ENCODE measurements around the gene PARD3. TPM values are rescaled to one million over a fixed set of nuclear protein-coding genes. Genes with fewer than 3 reads are reported as not detected.

PARD3 gene
- total and polyA plus RNA-seq, 3 donors from 2014 or later = 31.8 to 59.5 (median 49.5) TPM

DNA sequence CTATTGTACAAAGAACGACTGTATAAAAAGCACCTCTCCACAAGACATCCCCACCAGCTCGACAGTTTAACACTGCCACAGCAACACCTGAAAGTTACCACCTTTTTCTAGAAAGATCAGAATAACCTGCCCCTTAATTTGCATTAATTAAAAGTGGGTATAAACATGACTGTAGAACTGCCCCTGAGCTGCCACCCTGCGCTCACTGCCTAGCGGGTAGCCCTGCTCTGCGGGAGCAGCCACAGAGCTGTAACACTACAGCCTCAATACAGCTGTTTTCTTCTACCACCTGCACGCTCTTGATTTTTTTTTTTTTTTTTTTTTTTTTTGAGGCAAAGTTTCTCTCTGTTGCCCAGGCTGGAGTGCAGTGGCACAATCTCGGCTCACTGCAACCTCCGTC is 140.9 kb downstream of the PARD3 start:
- Histone ChIP-seq H3K9me3 (no peaks in the 10 kb centered on the region), H3K36me3 (ENCODE audit: low read depth, missing control alignments) (no peaks in the 10 kb centered on the region), H3K4me1 (no peaks in the 10 kb centered on the region), H3K4me3 (no peak overlapping the region), H3K27me3 (no peaks in the 10 kb centered on the region), H3K27ac (no peak overlapping the region)
- TF ChIP-seq POLR2A (IDR thresholded peaks at IDR 0.05) = no peak
- TF ChIP-seq, protein P1, sequence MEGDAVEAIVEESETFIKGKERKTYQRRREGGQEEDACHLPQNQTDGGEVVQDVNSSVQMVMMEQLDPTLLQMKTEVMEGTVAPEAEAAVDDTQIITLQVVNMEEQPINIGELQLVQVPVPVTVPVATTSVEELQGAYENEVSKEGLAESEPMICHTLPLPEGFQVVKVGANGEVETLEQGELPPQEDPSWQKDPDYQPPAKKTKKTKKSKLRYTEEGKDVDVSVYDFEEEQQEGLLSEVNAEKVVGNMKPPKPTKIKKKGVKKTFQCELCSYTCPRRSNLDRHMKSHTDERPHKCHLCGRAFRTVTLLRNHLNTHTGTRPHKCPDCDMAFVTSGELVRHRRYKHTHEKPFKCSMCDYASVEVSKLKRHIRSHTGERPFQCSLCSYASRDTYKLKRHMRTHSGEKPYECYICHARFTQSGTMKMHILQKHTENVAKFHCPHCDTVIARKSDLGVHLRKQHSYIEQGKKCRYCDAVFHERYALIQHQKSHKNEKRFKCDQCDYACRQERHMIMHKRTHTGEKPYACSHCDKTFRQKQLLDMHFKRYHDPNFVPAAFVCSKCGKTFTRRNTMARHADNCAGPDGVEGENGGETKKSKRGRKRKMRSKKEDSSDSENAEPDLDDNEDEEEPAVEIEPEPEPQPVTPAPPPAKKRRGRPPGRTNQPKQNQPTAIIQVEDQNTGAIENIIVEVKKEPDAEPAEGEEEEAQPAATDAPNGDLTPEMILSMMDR (IDR thresholded peaks at IDR 0.05) = no peak
- DNase-seq = no peak
- WGBS, 2 donors = 90 to 96% methylated on average over 8 of the region's 8 CpGs
- intact Hi-C loops (cut with DNase I; ENCODE audit: low total_unique reads) = no loop called here

DNA sequence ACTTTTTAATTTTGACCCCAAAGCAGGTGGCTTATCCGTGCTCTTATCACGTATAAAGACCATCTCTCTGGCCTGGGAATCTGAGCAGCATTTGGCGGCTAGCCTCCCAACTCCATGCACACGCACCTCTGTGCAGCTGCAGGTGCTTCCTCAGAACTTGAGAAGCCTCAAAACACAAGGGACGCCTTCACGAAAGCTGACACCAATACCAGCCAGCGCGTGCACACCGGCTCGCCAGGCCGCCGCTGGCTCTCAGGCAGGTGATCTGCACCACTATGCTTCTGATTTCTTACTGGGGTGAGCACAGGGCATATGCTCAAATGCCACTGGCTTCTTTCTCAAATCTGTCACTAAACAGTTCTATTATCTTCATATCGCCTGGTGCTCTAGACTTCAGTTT is 145.0 kb downstream of the PARD3 start:
- 86 to 88% methylated on average over 13 of the region's 13 CpGs for WGBS, 2 donors
- no peaks in the 10 kb centered on the region for H3K36me3 ChIP-seq (ENCODE audit: low read depth, missing control alignments)

DNA sequence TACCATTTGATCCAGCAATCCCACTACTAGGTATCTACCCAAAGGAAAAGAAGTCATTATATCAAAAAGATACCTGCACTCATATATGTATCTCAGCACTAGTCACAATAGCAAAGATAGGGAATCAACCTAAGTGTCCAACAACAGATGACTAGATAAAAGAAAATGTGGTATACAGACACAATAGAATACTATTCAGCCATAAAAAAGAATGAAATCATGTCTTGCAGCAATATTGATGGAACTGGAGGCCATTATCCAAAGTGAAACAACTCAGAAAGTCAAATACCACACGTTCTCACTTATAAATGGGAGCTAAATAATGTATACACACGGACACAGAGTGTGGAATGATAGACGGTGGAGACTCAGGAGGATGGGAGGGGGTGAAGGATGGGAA is 146.0 kb downstream of the PARD3 start:
- no peaks in the 10 kb centered on the region for H3K9me3 ChIP-seq
- WGBS, 2 donors = 84 to 87% methylated on average over 3 of the region's 3 CpGs
- no peaks in the 10 kb centered on the region for H3K36me3 ChIP-seq (ENCODE audit: low read depth, missing control alignments)
- no peaks in the 10 kb centered on the region for H3K27me3 ChIP-seq
- no peak for DNase-seq
- H3K4me3 ChIP-seq = no peak overlapping the region
- no peak overlapping the region for H3K27ac ChIP-seq
- no peaks in the 10 kb centered on the region for H3K4me1 ChIP-seq
- intact Hi-C loops (cut with DNase I; ENCODE audit: low total_unique reads) = no loop called here
- no peak for TF ChIP-seq POLR2A (IDR thresholded peaks at IDR 0.05)
- TF ChIP-seq, protein P1 (IDR thresholded peaks at IDR 0.05) = no peak

More for the DNA sequence above, 145.0 kb downstream of the PARD3 start:
- no peak for DNase-seq
- H3K27me3 ChIP-seq = no peaks in the 10 kb centered on the region
- H3K4me1 ChIP-seq = no peaks in the 10 kb centered on the region
- H3K9me3 ChIP-seq = no peaks in the 10 kb centered on the region
- no peak for TF ChIP-seq POLR2A (IDR thresholded peaks at IDR 0.05)
- TF ChIP-seq, protein P1 (IDR thresholded peaks at IDR 0.05) = no peak
- H3K27ac ChIP-seq = no peak overlapping the region
- H3K4me3 ChIP-seq = no peak overlapping the region
- intact Hi-C loops (cut with DNase I; ENCODE audit: low total_unique reads) = no loop called here

DNA sequence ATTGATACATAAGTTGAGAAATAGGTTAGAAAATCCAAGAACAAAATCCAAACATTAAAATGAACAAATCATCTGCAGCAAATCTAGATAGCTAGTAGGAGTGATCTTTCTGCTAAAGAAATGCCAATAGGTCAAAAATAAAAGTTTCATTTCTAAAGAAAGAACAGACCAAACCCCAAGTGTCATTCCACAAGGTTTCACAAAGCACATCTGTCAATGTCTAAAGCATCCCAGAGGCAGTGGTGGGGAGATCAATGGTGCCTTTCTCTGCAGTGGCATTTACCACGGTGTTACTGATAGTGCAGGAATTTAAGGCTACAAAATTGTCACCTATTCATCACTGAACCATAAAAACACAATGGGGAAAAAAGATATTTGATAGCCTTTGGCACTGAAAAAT is 147.9 kb downstream of the PARD3 start:
- no peaks in the 10 kb centered on the region for H3K27me3 ChIP-seq
- no peaks in the 10 kb centered on the region for H3K9me3 ChIP-seq
- H3K4me1 ChIP-seq = no peaks in the 10 kb centered on the region
- WGBS, 2 donors = 40 to 48% methylated on average over 1 of the region's 1 CpG
- no peak for TF ChIP-seq POLR2A (IDR thresholded peaks at IDR 0.05)
- TF ChIP-seq, protein P1 (IDR thresholded peaks at IDR 0.05) = no peak
- DNase-seq = no peak
- H3K27ac ChIP-seq = no peak overlapping the region
- intact Hi-C loops (cut with DNase I; ENCODE audit: low total_unique reads) = no loop called here
- no peak overlapping the region for H3K4me3 ChIP-seq
- no peaks in the 10 kb centered on the region for H3K36me3 ChIP-seq (ENCODE audit: low read depth, missing control alignments)

DNA sequence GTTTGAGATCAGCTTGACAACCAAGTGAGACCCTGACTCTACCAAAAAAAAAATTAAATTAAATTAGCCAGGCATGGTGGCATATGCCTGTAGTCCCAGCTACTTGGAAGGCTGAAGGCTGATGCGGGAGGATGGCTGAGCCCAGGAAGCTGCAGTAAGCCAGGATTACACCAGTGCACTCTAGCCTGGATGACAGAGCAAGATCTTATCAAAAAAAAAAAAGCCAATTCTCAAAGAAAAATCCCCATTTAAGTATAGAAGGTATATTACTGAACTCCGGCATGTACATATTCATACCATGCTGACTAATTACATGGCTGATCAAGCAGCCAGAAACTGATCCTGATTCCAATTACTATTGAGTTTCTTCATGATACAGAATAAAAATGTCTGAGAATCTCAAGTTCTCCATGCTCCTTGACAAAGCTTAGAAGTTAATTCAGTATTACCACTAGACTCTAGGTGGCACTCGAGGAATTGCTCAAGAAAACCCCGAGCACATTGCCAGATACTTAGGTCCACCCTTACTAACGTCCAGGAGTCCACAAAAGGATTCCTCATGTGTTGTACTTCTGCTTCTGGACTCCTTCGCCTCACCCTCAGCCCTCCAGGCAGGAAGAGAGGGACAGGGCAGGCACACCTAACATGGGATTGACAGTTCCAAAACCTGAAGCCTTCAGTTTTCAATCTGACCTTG is 148.9 kb downstream of the PARD3 start:
- peak; percentile 71 for DNase-seq
- no peaks in the 10 kb centered on the region for H3K9me3 ChIP-seq
- no peaks in the 10 kb centered on the region for H3K27me3 ChIP-seq
- TF ChIP-seq, protein P1 (IDR thresholded peaks at IDR 0.05) = peak; percentile 21 to 62 (median 41)
- no peak for TF ChIP-seq POLR2A (IDR thresholded peaks at IDR 0.05)
- H3K36me3 ChIP-seq (ENCODE audit: low read depth, missing control alignments) = no peaks in the 10 kb centered on the region
- intact Hi-C loops (cut with DNase I; ENCODE audit: low total_unique reads) = no loop called here
- WGBS, 2 donors = 43 to 51% methylated on average over 6 of the region's 6 CpGs
- no peak overlapping the region for H3K27ac ChIP-seq
- no peak overlapping the region for H3K4me3 ChIP-seq
- H3K4me1 ChIP-seq = no peaks in the 10 kb centered on the region
